K562 (cell line): ENCODE results near the gene SYTL5. TPM values are rescaled to one million over a fixed set of nuclear protein-coding genes. Genes with fewer than 3 reads are reported as not detected.

Experiments
- ATAC-seq: fragments of 200-7000 bp; cut with Tn5 transposase; 3 replicates; pipeline ENCODE4 v1.9.1; 2020; ENCODE audit warnings: moderate library complexity
- BruUV-seq: library from RNA; stranded (reverse); fragments of 400-500 nt; replicated peaks from 2 replicates; lab custom pipeline; 2021; lab: Mats Ljungman, UMichigan
- CTCF ChIA-PET: fragments of 300-600 bp; formaldehyde crosslinking; extraction: SDS; loops from one replicate; lab custom pipeline; 2021; ENCODE audit warnings: low intra/inter-chr PET ratio; lab: Yijun Ruan, JAX
- POLR2A ChIA-PET: fragments of 300-600, 350-650 bp; sonication (Branson Sonifier 250); formaldehyde crosslinking; extraction: SDS; loops from one replicate; lab custom pipeline; 2021; ENCODE audit warnings: antibody characterized with exemption, inconsistent platforms; lab: Yijun Ruan, JAX
- DNase-seq, 4 experiments: peaks; one replicate each; pipeline versions ENCODE4 v3.0.0 to v3.0.0-alpha.2; 2011 to 2018; ENCODE audit warnings: low spot score in 3 of 4, mixed read lengths in 3 of 4; ENCODE audit errors: extremely low read depth in 1 of 4
- FAIRE-seq: peaks from 2 replicates; lab custom pipeline; 2011; peaks lifted over from hg19 to GRCh38; lab: Jason Lieb, UNC
- H2AFZ ChIP-seq: 2 replicates; pipeline ENCODE4 v1.6.0; 2011; ENCODE audit warnings: low read depth, low read length, control low read depth, inconsistent platforms
- H3K27ac ChIP-seq: fragments of 200-600 bp; 3 replicates; pipeline ENCODE4 v1.8.0; 2011; ENCODE audit warnings: low read depth, mild to moderate bottlenecking, control low read depth, inconsistent platforms, low read length, moderate library complexity, mixed read lengths; ENCODE audit errors: extremely low read depth
- H3K27me3 ChIP-seq, 2 experiments: fragments of 300-600 bp in 1 of 2; 2 replicates in 1 of 2; 3 replicates in 1 of 2; pipeline versions ENCODE4 v1.6.0 to v1.8.0; 2011; ENCODE audit warnings: inconsistent platforms in 2 of 2, low read length in 2 of 2, mild to moderate bottlenecking in 1 of 2, mixed read lengths in 1 of 2, moderate library complexity in 1 of 2; ENCODE audit not compliant: control insufficient read depth in 2 of 2, insufficient read depth in 2 of 2
- H3K36me3 ChIP-seq: fragments of 300-600 bp; 3 replicates; pipeline ENCODE4 v1.8.0; 2011; ENCODE audit warnings: mild to moderate bottlenecking, low read length, inconsistent platforms; ENCODE audit not compliant: control insufficient read depth, insufficient read depth
- H3K4me1 ChIP-seq, 2 experiments: fragments of 200-600 bp in 1 of 2; replicated peaks in 1 of 2; 2 replicates in 1 of 2; 3 replicates in 1 of 2; pipeline versions ENCODE4 v1.5.1 to v1.8.0; 2011; ENCODE audit warnings: inconsistent platforms in 2 of 2, low read length in 2 of 2, mild to moderate bottlenecking in 1 of 2, mixed read lengths in 1 of 2, moderate library complexity in 1 of 2; ENCODE audit not compliant: control insufficient read depth in 2 of 2, insufficient read depth in 2 of 2
- H3K4me2 ChIP-seq: 2 replicates; pipeline ENCODE4 v1.6.1; 2011; ENCODE audit warnings: low read length, control low read depth, inconsistent platforms, mixed read lengths; ENCODE audit not compliant: insufficient read depth
- H3K4me3 ChIP-seq: fragments of 200-600 bp; sonication (generic), shearing (Covaris generic); 2 replicates; pipeline ENCODE4 v1.5.1; 2016; ENCODE audit warnings: control low read depth, inconsistent platforms
- H3K79me2 ChIP-seq: fragments of 200-600 bp; 3 replicates; pipeline ENCODE4 v1.8.0; 2011; ENCODE audit warnings: low read length, inconsistent platforms; ENCODE audit not compliant: control insufficient read depth, insufficient read depth
- H3K9ac ChIP-seq, 2 experiments: 2 replicates each; pipeline versions ENCODE4 v1.6.0 to v1.6.1; 2011; ENCODE audit warnings: low read depth in 2 of 2, low read length in 2 of 2, control low read depth in 1 of 2, inconsistent platforms in 1 of 2, mild to moderate bottlenecking in 1 of 2, mixed read lengths in 1 of 2; ENCODE audit not compliant: insufficient read depth in 1 of 2
- H3K9me1 ChIP-seq: one replicate; pipeline ENCODE4 v1.6.0; 2011; ENCODE audit warnings: inconsistent platforms, mild to moderate bottlenecking, low read length, moderate library complexity; ENCODE audit not compliant: control insufficient read depth, insufficient read depth
- H3K9me3 ChIP-seq: replicated peaks from 2 replicates; pipeline ENCODE4 v1.5.1; 2011; ENCODE audit warnings: low read depth, low read length, inconsistent platforms; ENCODE audit not compliant: control insufficient read depth, insufficient read depth
- H4K20me1 ChIP-seq: replicated peaks from 2 replicates; pipeline ENCODE4 v1.6.1; 2011; ENCODE audit warnings: low read length, inconsistent platforms, mixed read lengths; ENCODE audit not compliant: control insufficient read depth, insufficient read depth
- PREB ChIP-seq: sonication (generic); formaldehyde crosslinking; IDR thresholded peaks from 2 replicates; pipeline ENCODE4 v1.8.1; 2023; ENCODE audit warnings: mild to moderate bottlenecking, missing genetic modification reagents
- TSC22D4 ChIP-seq: fragments of 450-650 bp; IDR thresholded peaks from 2 replicates; pipeline ENCODE4 v1.6.1; 2016; ENCODE audit warnings: missing genetic modification characterization, missing biosample characterization, control low read depth
- ZNF512 ChIP-seq: IDR thresholded peaks from 2 replicates; pipeline ENCODE4 v1.6.1; 2016; ENCODE audit warnings: missing genetic modification characterization, missing compliant biosample characterization
- WGBS: fragments of 100-300 bp; shearing (Covaris generic); methylation state at CpG from one replicate; pipeline ENCODE4 v1.1.6; 2016; ENCODE audit warnings: low coverage, mixed read lengths; ENCODE audit not compliant: insufficient coverage; ENCODE audit errors: missing lambda C conversion rate; 5-methylcytosine and 5-hydroxymethylcytosine counted together
- in situ Hi-C: fragments of 300-500 bp; cut with MboI; formaldehyde crosslinking; loops from 4 replicates; pipeline ENCODE4 v1.15.0; 2018; ENCODE audit warnings: inconsistent platforms, mixed read lengths
- intact Hi-C: fragments of 100-400 bp; cut with micrococcal nuclease; formaldehyde crosslinking; loops from 2 replicates; pipeline ENCODE4 v1.14.2; 2022
- polyA plus RNA-seq, 8 experiments: library from polyadenylated mRNA; depleted of rRNA in 4 of 8; stranded (reverse) in 5 of 8; unstranded in 3 of 8; fragments of >200 nt; fragmentation: Nextera tagmentation in 2 of 8; fragmentation: Illumina TruSeq in 1 of 8; extraction: Ambion mirVana in 2 of 8; extraction: Trizol in 1 of 8; gene quantifications; 2 replicates each; pipeline versions ENCODE4 v1.2.1 to v1.2.3, GENCODE V29; 2011 to 2014; ENCODE audit warnings: inconsistent platforms in 1 of 8, missing spikeins in 1 of 8
- total RNA-seq, 7 experiments: library from RNA; depleted of rRNA in 6 of 7; stranded (reverse); fragments of >200 nt in 6 of 7; fragmentation: Illumina TruSeq in 2 of 7; extraction: Trizol in 2 of 7; gene quantifications; 2 replicates each; pipeline versions ENCODE4 v1.2.1 to v1.2.3, GENCODE V29; 2011 to 2021; ENCODE audit warnings: low replicate concordance in 1 of 7
- TF ChIP-seq, protein P1 (sequence below): fragments of 200-800 bp; sonication (Bioruptor generic); IDR thresholded peaks from 2 replicates; pipeline ENCODE4 v1.6.1; 2016; ENCODE audit warnings: missing genetic modification characterization, missing compliant biosample characterization

SYTL5 gene
- total and polyA plus RNA-seq, 9 of the 15 experiments (the other 6 are each of a cell fraction or from before 2014, with no cell fraction given): 0.01 to 0.25 (median 0.09) TPM

GRCh38 chrX:38138157-38138891, 132.0 kb downstream of the SYTL5 start:
- Histone ChIP-seq H3K4me1 (no peaks in the 10 kb centered on the region), H3K9me1 (no peaks in the 10 kb centered on the region), H3K9ac (no peak overlapping the region), H4K20me1 (no peaks in the 10 kb centered on the region), H3K27ac (no peak overlapping the region), H3K4me3 (no peak overlapping the region), H3K4me2 (no peak overlapping the region), H3K9me3 (no peaks in the 10 kb centered on the region), H2AFZ (no peak overlapping the region), H3K79me2 (no peaks in the 10 kb centered on the region), H3K36me3 (no peaks in the 10 kb centered on the region), H3K27me3 (no peaks in the 10 kb centered on the region)
- in situ Hi-C loops (no loop called here), intact Hi-C loops (no loop called here)
- DNase-seq (no peak), FAIRE-seq (no peak), ATAC-seq (no peak)
- ChIA-PET CTCF (no interaction called here), POLR2A (no interaction called here)
- WGBS: 0% methylated on average over 2 of the region's 2 CpGs
- TF ChIP-seq, protein P1, sequence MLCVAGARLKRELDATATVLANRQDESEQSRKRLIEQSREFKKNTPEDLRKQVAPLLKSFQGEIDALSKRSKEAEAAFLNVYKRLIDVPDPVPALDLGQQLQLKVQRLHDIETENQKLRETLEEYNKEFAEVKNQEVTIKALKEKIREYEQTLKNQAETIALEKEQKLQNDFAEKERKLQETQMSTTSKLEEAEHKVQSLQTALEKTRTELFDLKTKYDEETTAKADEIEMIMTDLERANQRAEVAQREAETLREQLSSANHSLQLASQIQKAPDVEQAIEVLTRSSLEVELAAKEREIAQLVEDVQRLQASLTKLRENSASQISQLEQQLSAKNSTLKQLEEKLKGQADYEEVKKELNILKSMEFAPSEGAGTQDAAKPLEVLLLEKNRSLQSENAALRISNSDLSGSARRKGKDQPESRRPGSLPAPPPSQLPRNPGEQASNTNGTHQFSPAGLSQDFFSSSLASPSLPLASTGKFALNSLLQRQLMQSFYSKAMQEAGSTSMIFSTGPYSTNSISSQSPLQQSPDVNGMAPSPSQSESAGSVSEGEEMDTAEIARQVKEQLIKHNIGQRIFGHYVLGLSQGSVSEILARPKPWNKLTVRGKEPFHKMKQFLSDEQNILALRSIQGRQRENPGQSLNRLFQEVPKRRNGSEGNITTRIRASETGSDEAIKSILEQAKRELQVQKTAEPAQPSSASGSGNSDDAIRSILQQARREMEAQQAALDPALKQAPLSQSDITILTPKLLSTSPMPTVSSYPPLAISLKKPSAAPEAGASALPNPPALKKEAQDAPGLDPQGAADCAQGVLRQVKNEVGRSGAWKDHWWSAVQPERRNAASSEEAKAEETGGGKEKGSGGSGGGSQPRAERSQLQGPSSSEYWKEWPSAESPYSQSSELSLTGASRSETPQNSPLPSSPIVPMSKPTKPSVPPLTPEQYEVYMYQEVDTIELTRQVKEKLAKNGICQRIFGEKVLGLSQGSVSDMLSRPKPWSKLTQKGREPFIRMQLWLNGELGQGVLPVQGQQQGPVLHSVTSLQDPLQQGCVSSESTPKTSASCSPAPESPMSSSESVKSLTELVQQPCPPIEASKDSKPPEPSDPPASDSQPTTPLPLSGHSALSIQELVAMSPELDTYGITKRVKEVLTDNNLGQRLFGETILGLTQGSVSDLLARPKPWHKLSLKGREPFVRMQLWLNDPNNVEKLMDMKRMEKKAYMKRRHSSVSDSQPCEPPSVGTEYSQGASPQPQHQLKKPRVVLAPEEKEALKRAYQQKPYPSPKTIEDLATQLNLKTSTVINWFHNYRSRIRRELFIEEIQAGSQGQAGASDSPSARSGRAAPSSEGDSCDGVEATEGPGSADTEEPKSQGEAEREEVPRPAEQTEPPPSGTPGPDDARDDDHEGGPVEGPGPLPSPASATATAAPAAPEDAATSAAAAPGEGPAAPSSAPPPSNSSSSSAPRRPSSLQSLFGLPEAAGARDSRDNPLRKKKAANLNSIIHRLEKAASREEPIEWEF (CRISPR knock-in tag): no peak
- TF ChIP-seq ZNF512 (tag) (no peak), PREB (no peak), TSC22D4 (tag) (no peak)
- no TSS peak for BruUV-seq
